WERI-Rb-1 (cell line): ENCODE results near the gene TNFAIP8L1.

Experiments used
- DNase-seq: peaks from one replicate; pipeline ENCODE4 v3.0.0-alpha.2; 2020
- H3K27ac ChIP-seq: fragments of 250-450 bp; sonication (Bioruptor Pico); 2 replicates; pipeline ENCODE4 v1.5.1; 2020; ENCODE audit warnings: mild to moderate bottlenecking, moderate library complexity
- H3K27me3 ChIP-seq: fragments of 250-450 bp; sonication (Bioruptor Pico); 2 replicates; pipeline ENCODE4 v1.5.1; 2021; ENCODE audit warnings: mild to moderate bottlenecking, low read depth, moderate library complexity; ENCODE audit not compliant: insufficient read depth, severe bottlenecking
- H3K36me3 ChIP-seq: fragments of 250-450 bp; sonication (Bioruptor Pico); 2 replicates; pipeline ENCODE4 v1.5.1; 2020; ENCODE audit warnings: mild to moderate bottlenecking, moderate library complexity
- H3K4me3 ChIP-seq: 2 replicates; pipeline ENCODE4 v1.5.1; 2011; ENCODE audit warnings: low read depth, mild to moderate bottlenecking, control low read depth, low read length
- H3K9me3 ChIP-seq: fragments of 250-450 bp; sonication (Bioruptor Pico); 2 replicates; pipeline ENCODE4 v1.5.1; 2021; ENCODE audit warnings: mild to moderate bottlenecking, moderate library complexity; ENCODE audit not compliant: severe bottlenecking
- CTCF ChIP-seq: IDR thresholded peaks from 2 replicates; pipeline ENCODE4 v1.5.1; 2011; ENCODE audit warnings: low read depth, mild to moderate bottlenecking, control low read depth, inconsistent platforms, low read length

TNFAIP8L1 gene

GRCh38 chr19:4660993-4661392 lies 21.7 kb downstream of the TNFAIP8L1 start:
- peaks cover 39% of the 10 kb centered on the region for H3K36me3 ChIP-seq

GRCh38 chr19:4662020-4662695 lies 22.8 kb downstream of the TNFAIP8L1 start:
- no peak overlapping the region for H3K27ac ChIP-seq
- peaks cover 41% of the 10 kb centered on the region for H3K36me3 ChIP-seq
- DNase-seq = no peak
- H3K9me3 ChIP-seq = no peaks in the 10 kb centered on the region
- no peaks in the 10 kb centered on the region for H3K27me3 ChIP-seq
- H3K4me3 ChIP-seq = no peak overlapping the region
- TF ChIP-seq CTCF = no peak

More at GRCh38 chr19:4660993-4661392, 21.7 kb downstream of the TNFAIP8L1 start:
- H3K27me3 ChIP-seq = no peaks in the 10 kb centered on the region
- no peak overlapping the region for H3K4me3 ChIP-seq
- no peak for DNase-seq
- no peak overlapping the region for H3K27ac ChIP-seq
- no peak for TF ChIP-seq CTCF
- H3K9me3 ChIP-seq = no peaks in the 10 kb centered on the region

GRCh38 chr19:4662812-4663211 lies 23.5 kb downstream of the TNFAIP8L1 start:
- TF ChIP-seq CTCF = no peak
- Histone ChIP-seq H3K27me3 (no peaks in the 10 kb centered on the region), H3K4me3 (no peak overlapping the region), H3K9me3 (no peaks in the 10 kb centered on the region), H3K27ac (no peak overlapping the region), H3K36me3 (peaks cover 41% of the 10 kb centered on the region)
- DNase-seq = no peak

- H3K9me3 ChIP-seq = no peaks in the 10 kb centered on the region
- no peak overlapping the region for H3K27ac ChIP-seq
- DNase-seq = no peak
- H3K4me3 ChIP-seq = no peak overlapping the region
- no peaks in the 10 kb centered on the region for H3K27me3 ChIP-seq
- H3K36me3 ChIP-seq = peaks cover 43% of the 10 kb centered on the region
- no peak for TF ChIP-seq CTCF
Measured at GRCh38 chr19:4664642-4665041, 25.3 kb downstream of the TNFAIP8L1 start.

GRCh38 chr19:4669723-4670480 lies 30.6 kb downstream of the TNFAIP8L1 start, which contains the start of gene MYDGF:
Gene MYDGF, minus strand, starts transcription at chr19:4670342. Its CDS starts 8 bp downstream, at chr19:4670334.
- H3K9me3 ChIP-seq = no peaks in the 10 kb centered on the region
- peak; percentile 93 for DNase-seq
- no peaks in the 10 kb centered on the region for H3K27me3 ChIP-seq
- TF ChIP-seq CTCF = no peak
- peak within 1 kb of the TSS; percentile 89 for H3K27ac ChIP-seq
- H3K4me3 ChIP-seq = peak within 1 kb of the TSS; percentile 91
- H3K36me3 ChIP-seq = peaks cover 29% of the 10 kb centered on the region
